ACC112 (cell line): ENCODE measurements around the gene THSD8.

Experiments used
- H2AFZ ChIP-seq: fragments of 200-600 bp; sonication (generic); one replicate; pipeline ENCODE4 v1.6.0; 2017; ENCODE audit warnings: antibody characterized with exemption, low read length; ENCODE audit not compliant: unreplicated experiment
- H3K27ac ChIP-seq: fragments of 200-600 bp; sonication (generic); 2 replicates; pipeline ENCODE4 v1.5.1; 2014; ENCODE audit warnings: low read depth, mild to moderate bottlenecking, antibody characterized with exemption, low read length, moderate library complexity
- H3K27me3 ChIP-seq: fragments of 200-600 bp; sonication (generic); 2 replicates; pipeline ENCODE4 v1.6.1; 2014; ENCODE audit warnings: mild to moderate bottlenecking, antibody characterized with exemption, low read length, moderate library complexity, mixed read lengths; ENCODE audit not compliant: insufficient read depth
- H3K36me3 ChIP-seq: fragments of 200-600 bp; sonication (generic); 2 replicates; pipeline ENCODE4 v1.6.1; 2016; ENCODE audit warnings: mild to moderate bottlenecking, antibody characterized with exemption, low read length, moderate library complexity, mixed read lengths; ENCODE audit not compliant: insufficient read depth
- H3K4me1 ChIP-seq: fragments of 200-600 bp; sonication (generic); one replicate; pipeline ENCODE4 v1.6.1; 2016; ENCODE audit warnings: low read length, mixed read lengths; ENCODE audit not compliant: insufficient read depth, unreplicated experiment, control insufficient read depth
- H3K4me3 ChIP-seq: fragments of 200-600 bp; sonication (generic); 2 replicates; pipeline ENCODE4 v1.5.1; 2014; ENCODE audit warnings: mild to moderate bottlenecking, low read depth, low read length
- H3K79me2 ChIP-seq: fragments of 200-600 bp; sonication (generic); one replicate; pipeline ENCODE4 v1.6.0; 2016; ENCODE audit warnings: low read length; ENCODE audit not compliant: control insufficient read depth, unreplicated experiment, insufficient read depth

The THSD8 gene

DNA sequence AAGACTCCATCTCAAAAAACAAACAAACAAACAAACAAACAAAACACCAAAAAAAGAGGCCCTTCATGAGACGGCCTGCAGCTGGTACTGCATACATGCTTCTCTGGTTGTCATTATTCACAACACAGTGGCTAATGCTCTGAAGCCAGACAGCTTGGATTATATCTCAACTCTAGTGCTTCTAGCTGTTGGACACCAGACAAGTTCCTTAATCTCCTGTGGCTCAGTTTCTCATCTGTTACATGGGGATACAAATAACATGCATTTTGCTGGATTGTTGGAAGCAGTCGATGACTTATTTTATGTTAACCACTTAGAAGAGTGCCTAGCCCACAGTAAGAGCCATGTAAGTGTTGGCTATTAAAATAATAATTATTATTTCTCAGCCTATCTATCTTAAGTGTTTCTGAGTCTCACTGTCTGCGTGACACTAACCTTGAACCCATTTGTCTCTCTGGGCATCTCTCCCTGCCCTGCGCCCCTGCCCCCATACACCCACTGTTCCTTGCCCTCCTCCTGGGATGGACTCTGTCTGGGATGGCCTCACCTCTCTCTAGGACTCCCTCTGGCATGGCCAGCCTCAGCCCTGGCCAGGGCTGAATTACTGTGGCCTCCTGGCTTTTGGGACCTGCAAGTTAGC is 13.7 kb upstream of the THSD8 start:
- no peaks in the 10 kb centered on the region for H3K27me3 ChIP-seq
- H3K4me1 ChIP-seq, result peaks cover 55% of the 10 kb centered on the region
- H3K27ac ChIP-seq, result peak overlapping the region; percentile 100
- H3K79me2 ChIP-seq, result peaks cover 18% of the 10 kb centered on the region
- peak overlapping the region; percentile 93 for H3K4me3 ChIP-seq
- H2AFZ ChIP-seq, result no peak overlapping the region
- H3K36me3 ChIP-seq, result no peaks in the 10 kb centered on the region

DNA sequence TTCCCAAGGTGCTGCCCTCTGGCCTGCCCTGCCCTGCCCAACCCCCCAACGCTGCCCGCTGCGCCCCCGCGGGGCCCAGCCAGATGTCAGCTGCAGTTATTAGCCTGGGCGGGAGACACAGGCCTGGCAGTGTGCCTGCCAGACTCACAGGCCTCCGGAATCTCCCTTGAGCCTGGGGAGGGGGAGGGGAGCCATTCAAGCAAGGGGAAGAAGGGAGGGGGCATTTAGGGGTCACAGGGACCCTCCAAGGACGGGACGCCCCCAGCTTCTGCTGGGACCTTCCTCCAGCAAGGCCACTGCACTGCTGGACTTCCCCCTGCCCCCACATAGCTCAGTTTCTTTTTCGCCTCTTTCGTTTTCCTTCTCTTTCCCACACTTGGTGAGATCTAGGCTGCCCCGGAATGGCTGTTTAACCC is 13.2 kb upstream of the THSD8 start:
- Histone ChIP-seq H3K36me3 (no peaks in the 10 kb centered on the region), H3K4me3 (peak overlapping the region; percentile 93), H3K27ac (peak overlapping the region; percentile 100), H3K27me3 (no peaks in the 10 kb centered on the region), H3K4me1 (peaks cover 50% of the 10 kb centered on the region), H2AFZ (peak overlapping the region; percentile 50), H3K79me2 (peaks cover 20% of the 10 kb centered on the region)

DNA sequence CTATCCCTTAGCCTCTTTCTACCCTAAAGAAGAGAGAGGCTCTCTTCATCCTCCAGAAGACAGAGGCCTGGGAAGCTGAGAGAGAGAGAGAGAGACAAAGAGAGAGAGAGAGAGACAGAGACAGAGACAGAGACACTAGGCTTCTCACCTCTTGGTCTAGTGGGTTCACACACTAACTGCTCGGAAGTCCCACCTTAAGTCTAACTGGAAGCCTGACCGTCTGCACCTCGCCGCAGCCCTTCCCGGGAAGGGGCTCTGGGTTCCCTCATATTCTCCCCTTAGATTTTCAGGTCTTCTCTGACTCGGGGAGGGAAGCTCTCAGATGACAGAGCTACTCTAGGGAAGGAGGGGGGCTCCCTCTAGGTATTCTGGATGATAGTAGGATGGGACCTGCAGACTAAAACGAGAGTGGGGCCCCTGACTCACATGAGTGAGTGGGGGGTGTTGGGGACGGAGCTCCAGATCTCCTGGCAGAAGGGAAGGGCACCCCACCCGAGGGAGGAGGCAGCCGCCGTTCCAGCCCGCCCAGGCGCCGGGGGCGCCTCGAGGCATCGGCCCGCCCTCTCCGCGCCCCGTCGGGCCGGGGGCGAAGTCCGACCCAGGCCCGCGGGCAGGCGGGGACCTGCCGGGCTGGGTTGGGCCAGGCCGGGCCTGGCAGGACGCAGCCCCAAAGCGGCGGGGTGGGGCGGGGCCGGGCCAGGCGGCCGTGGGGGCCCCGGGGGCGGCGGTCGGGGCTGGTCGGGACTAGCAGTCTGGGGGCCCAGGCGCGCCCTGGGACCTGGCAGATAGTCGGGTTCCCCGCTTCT is 12.6 kb upstream of the THSD8 start:
- Histone ChIP-seq H3K36me3 (no peaks in the 10 kb centered on the region), H3K4me1 (peaks cover 44% of the 10 kb centered on the region), H3K79me2 (peaks cover 20% of the 10 kb centered on the region), H2AFZ (peak overlapping the region; percentile 50), H3K4me3 (peak overlapping the region; percentile 93), H3K27me3 (no peaks in the 10 kb centered on the region), H3K27ac (peak overlapping the region; percentile 100)

DNA sequence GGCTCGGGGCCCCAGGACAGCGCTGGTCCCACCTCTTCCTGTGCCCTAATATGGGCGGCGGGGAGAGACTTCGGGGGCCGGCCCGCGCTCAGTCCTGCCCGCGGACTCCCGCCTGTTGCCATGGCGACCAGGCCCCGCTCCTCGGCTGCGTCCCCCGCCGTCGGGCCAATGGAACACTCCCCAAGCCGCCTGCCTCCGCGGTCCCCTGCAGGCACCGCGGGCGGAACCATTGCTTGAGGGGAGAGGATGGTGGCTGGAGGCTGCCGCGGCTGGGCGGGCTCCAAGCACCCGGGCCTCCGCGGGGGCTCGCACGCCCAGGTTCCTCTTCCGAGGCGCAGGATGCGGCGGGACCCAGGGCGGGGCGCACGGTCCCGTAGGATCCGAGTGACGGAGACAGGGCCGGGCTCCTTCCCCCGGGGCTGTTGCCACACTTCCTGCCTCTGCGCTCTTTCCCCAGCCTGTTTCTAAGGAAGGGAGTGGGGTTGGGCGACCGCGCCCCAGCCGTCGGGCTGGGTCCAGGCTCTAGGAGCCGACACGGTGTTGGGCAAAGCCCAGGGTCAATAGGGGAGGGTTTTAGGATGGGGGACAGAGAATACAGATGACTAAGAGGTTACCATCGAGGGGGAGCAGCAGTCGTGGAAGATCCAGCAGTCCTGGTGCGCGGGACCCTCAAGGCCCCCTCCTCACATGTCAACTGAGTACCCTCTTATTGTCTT is 11.8 kb upstream of the THSD8 start:
- peaks cover 20% of the 10 kb centered on the region for H3K79me2 ChIP-seq
- no peak overlapping the region for H2AFZ ChIP-seq
- H3K4me3 ChIP-seq, result peak overlapping the region; percentile 93
- H3K27me3 ChIP-seq, result no peaks in the 10 kb centered on the region
- H3K4me1 ChIP-seq, result peaks cover 41% of the 10 kb centered on the region
- no peaks in the 10 kb centered on the region for H3K36me3 ChIP-seq
- peak overlapping the region; percentile 100 for H3K27ac ChIP-seq

DNA sequence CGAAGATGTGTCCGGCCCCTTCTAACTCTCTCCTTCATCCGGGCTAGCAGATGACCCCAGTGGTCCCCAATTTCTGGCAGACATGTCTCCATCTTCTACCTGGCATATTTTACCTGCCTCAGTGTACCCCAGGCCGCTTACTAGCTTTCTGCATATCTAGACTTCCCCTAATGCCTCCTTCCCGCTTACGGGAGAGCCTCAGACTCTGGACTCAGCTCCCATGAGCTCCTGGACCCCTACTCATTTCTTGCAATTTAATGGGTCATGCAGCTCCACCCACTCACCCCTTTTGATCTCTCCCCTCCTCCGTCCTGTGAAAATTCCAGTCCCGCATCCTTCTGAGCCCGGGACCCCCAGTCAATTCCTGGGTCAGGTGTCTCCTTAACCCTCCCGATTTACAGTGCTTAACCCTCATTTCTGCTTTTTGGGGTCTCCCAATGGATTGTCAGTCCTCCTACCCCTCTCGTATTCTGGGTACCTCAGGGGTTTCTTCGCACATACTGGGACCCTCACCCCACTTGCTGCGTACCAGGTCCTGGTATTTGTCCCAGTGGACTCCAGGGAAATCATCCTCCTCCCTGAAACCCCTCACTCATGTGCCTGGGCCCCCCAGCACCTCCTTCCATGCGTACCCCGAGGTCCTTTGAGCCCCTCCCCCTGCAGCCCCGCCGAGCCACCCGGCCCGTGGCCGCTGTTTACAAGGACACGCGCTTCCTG is 11.1 kb upstream of the THSD8 start:
- peaks cover 33% of the 10 kb centered on the region for H3K4me1 ChIP-seq
- no peaks in the 10 kb centered on the region for H3K27me3 ChIP-seq
- peaks cover 20% of the 10 kb centered on the region for H3K79me2 ChIP-seq
- no peak overlapping the region for H2AFZ ChIP-seq
- H3K27ac ChIP-seq, result peak overlapping the region; percentile 100
- peak overlapping the region; percentile 93 for H3K4me3 ChIP-seq
- H3K36me3 ChIP-seq, result no peaks in the 10 kb centered on the region

DNA sequence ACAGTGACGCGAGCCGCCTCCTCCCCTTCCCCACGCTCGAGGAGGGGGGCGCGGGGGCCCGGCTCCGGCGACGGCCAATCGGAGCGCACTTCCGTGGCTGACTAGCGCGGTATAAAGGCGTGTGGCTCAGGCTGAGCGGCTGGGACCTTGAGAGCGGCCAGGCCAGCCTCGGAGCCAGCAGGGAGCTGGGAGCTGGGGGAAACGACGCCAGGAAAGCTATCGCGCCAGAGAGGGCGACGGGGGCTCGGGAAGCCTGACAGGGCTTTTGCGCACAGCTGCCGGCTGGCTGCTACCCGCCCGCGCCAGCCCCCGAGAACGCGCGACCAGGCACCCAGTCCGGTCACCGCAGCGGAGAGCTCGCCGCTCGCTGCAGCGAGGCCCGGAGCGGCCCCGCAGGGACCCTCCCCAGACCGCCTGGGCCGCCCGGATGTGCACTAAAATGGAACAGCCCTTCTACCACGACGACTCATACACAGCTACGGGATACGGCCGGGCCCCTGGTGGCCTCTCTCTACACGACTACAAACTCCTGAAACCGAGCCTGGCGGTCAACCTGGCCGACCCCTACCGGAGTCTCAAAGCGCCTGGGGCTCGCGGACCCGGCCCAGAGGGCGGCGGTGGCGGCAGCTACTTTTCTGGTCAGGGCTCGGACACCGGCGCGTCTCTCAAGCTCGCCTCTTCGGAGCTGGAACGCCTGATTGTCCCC is 10.4 kb upstream of the THSD8 start, which contains the start of gene JUNB:
JUNB (plus strand) TSS at position 142 of the 706 bp plus-strand sequence; CDS start at position 428, 286 bp downstream.
- Histone ChIP-seq H3K4me1 (peaks cover 26% of the 10 kb centered on the region), H2AFZ (no peak within 1 kb of the TSS)

DNA sequence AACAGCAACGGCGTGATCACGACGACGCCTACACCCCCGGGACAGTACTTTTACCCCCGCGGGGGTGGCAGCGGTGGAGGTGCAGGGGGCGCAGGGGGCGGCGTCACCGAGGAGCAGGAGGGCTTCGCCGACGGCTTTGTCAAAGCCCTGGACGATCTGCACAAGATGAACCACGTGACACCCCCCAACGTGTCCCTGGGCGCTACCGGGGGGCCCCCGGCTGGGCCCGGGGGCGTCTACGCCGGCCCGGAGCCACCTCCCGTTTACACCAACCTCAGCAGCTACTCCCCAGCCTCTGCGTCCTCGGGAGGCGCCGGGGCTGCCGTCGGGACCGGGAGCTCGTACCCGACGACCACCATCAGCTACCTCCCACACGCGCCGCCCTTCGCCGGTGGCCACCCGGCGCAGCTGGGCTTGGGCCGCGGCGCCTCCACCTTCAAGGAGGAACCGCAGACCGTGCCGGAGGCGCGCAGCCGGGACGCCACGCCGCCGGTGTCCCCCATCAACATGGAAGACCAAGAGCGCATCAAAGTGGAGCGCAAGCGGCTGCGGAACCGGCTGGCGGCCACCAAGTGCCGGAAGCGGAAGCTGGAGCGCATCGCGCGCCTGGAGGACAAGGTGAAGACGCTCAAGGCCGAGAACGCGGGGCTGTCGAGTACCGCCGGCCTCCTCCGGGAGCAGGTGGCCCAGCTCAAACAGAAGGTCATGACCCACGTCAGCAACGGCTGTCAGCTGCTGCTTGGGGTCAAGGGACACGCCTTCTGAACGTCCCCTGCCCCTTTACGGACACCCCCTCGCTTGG is 9.6 kb upstream of the THSD8 start:
- H3K27me3 ChIP-seq, result no peaks in the 10 kb centered on the region
- H2AFZ ChIP-seq, result no peak overlapping the region
- H3K36me3 ChIP-seq, result no peaks in the 10 kb centered on the region
- H3K79me2 ChIP-seq, result peaks cover 20% of the 10 kb centered on the region
- H3K27ac ChIP-seq, result peak overlapping the region; percentile 100
- H3K4me1 ChIP-seq, result peaks cover 24% of the 10 kb centered on the region
- peak overlapping the region; percentile 93 for H3K4me3 ChIP-seq

More for the DNA sequence above, 10.4 kb upstream of the THSD8 start, which contains the start of gene JUNB:
- Histone ChIP-seq H3K79me2 (peaks cover 20% of the 10 kb centered on the region), H3K27me3 (no peaks in the 10 kb centered on the region), H3K4me3 (peak within 1 kb of the TSS; percentile 93), H3K36me3 (no peaks in the 10 kb centered on the region), H3K27ac (peak within 1 kb of the TSS; percentile 100)

DNA sequence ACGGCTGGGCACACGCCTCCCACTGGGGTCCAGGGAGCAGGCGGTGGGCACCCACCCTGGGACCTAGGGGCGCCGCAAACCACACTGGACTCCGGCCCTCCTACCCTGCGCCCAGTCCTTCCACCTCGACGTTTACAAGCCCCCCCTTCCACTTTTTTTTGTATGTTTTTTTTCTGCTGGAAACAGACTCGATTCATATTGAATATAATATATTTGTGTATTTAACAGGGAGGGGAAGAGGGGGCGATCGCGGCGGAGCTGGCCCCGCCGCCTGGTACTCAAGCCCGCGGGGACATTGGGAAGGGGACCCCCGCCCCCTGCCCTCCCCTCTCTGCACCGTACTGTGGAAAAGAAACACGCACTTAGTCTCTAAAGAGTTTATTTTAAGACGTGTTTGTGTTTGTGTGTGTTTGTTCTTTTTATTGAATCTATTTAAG is 9.0 kb upstream of the THSD8 start:
- peak overlapping the region; percentile 93 for H3K4me3 ChIP-seq
- peaks cover 24% of the 10 kb centered on the region for H3K4me1 ChIP-seq
- H3K27ac ChIP-seq, result peak overlapping the region; percentile 100
- H3K27me3 ChIP-seq, result no peaks in the 10 kb centered on the region
- peaks cover 20% of the 10 kb centered on the region for H3K79me2 ChIP-seq
- H2AFZ ChIP-seq, result no peak overlapping the region
- H3K36me3 ChIP-seq, result no peaks in the 10 kb centered on the region
